Ammon's horn (tissue), 1 donor: ENCODE data around the gene PPP1R37.

ENCODE experiments used
- DNase-seq: peaks from one replicate; pipeline ENCODE4 v3.0.0-alpha.2; 2016; ENCODE audit warnings: low spot score

PPP1R37 gene

DNA sequence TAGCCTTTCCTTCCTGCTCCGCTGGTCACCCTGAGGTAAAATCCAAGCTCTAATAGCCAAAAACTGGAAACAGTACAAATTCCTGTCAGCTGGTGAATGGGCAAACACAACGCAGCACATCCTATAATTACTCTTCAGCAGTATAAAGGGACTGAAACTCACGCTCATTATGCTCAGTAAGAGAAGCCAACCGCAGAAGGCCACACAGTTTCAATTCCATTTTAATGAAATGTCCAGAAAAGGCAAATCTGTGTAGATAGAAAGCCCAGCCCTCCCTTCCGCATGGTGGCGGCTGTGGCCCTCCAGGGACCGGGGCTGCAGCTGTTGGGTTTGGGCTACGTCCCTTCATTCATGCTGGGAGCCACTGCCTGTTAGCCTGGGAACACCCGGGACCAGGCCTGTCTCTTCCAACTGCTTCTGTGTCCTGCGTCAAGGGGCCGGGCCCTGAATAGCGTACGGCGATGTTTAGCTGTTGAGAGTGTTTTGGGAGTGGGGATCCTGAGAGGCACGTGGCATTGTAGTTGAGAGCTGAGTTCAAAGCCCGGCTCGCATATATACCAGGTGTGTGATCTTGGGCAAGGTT is 44.3 kb downstream of the PPP1R37 start:
- DNase-seq = peak; percentile 50

DNA sequence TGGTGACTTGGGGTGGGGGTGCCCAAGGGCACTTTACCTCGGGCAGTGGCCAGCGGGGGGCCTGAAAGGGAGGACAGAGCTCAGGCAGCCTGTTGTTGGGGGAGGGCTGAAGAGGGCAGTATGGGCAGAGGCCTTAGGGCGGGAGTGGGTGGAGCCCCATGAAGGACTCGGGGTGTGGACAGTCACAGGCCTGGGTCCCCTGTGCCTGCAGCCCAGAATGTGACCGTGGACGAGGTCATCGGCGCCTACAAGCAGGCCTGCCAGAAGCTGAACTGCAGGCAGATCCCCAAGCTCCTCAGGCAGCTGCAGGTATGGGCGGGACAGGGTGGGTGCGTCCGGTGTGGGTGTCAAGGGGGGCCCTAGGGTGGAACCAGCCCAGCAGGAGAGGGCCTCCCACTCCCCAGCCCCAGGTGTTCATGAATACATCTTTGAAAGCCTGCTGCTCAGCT is 45.3 kb downstream of the PPP1R37 start:
- DNase-seq = no peak

DNA sequence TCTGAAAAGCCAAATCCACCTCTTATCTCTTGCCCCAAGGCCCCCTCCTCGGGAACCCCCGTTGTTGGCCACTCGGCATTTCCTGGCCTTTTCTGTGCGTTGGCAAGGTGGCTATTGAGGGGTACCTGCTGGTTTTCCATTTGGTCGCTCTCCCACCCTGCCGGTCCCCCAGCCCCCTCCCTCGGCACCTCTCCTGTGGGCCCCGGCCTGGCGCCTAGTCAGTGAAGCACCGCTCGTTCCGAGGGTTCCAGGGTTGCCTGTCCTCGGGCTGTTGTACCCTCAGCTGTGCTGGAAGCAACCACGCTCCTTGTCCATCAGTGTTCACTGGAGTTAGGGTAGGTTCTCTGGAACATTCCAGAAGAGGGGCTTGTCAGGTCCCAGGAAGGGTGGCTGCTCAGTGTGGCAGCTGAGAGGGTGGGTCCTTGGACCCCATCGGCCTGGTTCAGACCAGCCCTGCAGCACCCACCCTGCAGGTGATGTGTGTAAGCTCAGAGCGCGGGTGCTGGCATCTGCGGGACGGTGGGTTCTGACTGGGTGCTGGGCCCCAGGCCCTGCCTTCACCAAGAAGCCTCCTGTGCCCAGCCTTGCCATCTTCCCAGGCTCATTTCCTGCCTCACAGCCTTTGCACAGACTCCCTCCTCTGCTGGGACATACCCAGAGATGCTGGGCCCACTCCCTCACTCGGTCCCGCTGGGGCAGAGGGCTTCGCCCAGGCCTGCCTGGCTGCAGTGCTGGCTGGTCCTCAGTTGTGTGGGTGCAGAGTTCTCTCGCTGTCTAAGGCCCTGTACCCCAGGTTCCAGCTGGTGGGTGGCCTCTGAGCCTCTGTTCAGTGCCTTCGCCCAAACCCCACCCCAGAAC is 46.5 kb downstream of the PPP1R37 start:
- DNase-seq = no peak

DNA sequence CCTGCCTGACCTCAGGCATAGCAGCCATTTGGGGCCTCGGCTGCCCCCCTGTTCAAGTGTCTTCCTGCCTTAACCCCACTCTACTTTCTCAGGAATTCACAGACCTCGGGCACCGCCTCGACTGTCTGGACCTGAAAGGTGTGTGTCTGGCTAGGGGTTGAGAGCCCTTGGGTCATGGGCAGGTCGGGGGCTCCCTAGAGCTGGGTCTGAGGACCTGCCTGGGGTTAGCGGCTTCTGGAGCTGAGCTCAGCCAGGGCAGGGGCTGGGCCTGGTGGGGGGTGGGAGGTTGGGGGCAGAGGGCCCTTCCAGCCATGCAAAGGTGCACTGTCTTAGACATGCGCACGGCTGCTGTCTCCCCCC is 47.1 kb downstream of the PPP1R37 start:
- DNase-seq = no peak

DNA sequence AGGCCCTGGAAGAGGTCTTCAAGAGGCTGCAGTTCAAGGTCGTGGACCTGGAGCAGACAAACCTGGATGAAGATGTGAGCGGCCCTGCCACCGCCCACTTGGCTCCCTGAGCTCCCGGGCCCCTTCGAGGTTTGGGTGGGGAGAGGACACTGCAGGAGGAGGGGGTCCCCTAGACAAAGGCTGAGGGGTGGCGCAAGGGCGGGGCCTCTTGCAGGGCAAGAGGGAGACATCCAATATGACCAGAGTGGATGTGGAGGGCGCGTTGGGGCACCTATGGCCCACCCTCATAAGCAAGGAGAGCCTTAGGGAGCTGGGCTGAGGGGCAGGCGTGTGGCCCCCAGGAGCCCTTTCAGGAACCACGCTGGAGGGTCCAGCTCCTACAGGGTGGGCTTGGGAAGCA is 47.6 kb downstream of the PPP1R37 start:
- no peak for DNase-seq

DNA sequence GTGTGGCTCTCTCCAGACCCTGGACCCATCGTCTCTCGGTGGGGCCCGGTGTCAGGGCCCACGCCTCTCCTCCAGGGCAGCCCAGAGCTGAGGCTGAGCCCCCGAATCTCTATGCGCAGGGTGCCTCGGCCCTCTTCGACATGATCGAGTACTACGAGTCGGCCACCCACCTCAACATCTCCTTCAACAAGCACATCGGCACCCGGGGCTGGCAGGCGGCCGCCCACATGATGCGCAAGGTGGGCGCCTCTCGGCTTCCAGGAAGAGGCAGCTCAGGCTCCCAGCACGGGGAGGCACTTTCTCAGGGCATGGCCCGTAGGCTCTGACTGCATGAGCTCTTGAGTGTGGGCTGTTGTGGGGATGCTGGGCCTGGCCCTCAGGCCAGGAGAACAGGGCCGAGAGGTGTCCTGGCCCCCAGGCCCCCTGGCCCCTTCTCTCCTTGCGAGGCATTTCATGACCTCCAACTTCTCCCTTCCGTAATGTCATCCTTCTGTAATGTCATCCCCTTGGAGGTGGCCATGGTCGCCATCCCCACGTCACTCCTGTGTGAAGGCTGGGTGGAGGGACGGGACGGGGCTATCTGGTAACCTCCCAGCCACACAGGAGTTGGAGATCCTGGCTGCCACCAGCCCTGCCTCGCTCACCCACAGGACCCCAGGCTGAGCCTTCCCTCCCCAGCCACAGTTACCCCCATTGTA is 48.4 kb downstream of the PPP1R37 start:
- no peak for DNase-seq

DNA sequence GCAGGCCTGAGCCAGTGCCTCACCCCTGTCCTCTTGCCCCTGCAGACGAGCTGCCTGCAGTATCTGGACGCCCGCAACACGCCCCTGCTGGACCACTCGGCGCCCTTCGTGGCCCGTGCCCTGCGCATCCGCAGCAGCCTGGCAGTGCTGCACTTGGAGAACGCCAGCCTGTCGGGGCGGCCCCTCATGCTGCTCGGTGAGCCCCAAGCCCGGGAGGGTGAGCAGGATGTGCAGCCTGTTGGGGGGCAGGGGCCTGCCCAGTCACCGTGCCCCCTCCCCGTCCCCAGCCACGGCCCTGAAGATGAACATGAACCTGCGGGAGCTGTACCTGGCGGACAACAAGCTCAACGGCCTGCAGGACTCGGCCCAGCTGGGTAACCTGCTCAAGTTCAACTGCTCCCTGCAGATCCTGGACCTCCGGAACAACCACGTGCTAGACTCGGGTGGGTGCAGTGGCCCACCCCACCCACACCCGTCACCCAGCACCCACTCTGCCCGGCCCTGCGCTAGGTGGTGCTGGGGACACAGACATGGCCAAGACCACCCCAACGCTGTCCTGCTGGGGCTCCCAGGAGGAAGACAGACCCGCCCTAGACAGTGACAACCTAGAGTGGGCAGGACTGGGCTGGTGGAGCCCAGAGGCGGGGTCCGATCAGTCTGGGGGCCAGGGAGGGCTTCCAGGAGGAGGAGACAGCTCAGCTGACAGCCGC is 49.2 kb downstream of the PPP1R37 start:
- DNase-seq = no peak

DNA sequence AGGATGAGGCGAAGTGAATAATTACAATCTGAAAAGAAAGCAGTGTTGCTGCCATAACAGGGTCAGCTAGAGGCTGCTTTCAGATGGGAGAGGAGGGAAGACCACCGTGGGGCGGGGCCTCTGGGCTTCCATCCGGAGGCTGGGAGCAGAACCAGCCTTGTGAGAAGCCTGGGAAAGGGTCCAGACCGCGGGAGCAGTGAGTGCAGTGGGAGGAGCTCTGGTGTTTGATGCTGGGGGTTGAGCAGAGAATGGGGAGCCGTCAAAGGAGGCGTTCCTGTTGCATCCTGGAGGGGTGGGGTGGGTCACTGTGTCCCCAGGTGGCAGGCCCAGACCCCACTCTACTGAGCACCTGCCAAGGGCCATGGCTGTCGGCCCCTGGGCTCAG is 49.7 kb downstream of the PPP1R37 start:
- DNase-seq = no peak

DNA sequence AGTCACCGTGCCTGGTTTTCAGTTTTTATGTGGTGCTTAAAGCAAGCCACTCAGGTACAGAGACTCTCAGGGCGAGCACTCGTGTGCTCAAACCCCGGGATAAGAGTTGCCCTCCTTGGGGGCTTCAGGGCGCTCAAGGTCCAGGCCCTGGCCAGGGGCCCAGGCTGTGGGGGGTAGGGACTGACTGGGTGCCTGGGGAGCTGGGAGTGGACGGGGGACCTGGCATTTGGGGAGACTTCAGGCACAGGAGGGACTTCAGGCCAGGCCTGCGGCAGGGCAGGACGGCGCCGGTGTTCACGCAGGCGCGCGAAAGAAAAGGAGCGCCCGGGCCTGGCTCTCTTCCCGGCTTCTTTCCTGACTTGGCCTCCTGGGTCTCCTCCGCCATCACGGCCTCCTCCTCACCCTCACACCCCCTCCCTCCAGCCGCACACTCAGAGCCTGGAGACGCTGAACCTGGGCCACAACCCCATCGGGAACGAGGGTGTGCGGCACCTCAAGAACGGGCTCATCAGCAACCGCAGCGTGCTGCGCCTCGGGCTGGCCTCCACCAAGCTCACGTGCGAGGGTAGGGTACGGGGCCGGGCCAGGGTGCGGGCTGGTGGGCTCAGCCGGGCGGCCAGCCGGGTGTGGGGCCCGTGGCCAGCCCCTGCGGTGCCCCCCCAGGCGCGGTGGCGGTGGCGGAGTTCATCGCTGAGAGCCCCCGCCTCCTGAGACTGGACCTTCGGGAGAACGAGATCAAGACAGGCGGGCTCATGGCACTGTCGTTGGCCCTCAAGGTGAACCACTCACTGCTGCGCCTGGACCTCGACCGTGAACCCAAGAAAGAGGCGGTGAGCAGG is 51.7 kb downstream of the PPP1R37 start:
- DNase-seq = no peak

DNA sequence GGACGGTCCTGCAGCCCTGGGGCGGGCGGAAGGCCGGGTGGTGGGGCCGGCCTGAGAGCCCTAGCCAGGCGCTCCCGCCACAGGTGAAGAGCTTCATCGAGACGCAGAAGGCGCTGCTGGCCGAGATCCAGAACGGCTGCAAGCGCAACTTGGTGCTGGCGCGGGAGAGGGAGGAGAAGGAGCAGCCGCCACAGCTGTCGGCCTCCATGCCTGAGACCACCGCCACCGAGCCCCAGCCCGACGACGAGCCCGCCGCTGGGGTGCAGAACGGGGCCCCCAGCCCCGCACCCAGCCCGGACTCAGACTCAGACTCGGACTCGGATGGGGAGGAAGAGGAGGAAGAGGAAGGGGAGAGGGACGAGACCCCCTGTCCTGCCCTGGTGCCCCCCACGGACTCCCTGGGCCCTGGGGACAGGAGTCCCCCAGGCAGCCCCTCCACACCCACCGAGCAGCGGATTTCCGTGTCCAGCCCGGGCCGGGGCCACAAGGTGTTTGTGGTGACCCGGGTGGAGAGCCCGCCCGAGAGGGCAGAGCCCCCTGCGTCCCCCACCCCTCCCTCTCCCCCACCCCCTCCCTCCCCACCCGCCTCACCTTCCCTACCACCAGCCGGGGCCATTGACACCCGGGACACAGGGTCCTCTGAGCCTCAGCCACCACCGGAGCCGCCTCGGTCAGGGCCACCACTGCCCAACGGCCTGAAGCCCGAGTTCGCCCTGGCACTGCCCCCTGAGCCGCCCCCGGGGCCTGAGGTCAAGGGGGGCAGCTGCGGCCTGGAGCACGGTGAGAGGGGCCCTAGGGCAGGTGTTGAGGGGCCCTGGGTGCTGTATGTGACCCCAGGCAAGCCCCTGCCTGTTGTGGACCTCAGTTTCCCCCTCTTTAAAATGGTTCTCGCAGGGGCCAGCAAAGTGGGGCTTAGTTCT is 52.6 kb downstream of the PPP1R37 start:
- no peak for DNase-seq

DNA sequence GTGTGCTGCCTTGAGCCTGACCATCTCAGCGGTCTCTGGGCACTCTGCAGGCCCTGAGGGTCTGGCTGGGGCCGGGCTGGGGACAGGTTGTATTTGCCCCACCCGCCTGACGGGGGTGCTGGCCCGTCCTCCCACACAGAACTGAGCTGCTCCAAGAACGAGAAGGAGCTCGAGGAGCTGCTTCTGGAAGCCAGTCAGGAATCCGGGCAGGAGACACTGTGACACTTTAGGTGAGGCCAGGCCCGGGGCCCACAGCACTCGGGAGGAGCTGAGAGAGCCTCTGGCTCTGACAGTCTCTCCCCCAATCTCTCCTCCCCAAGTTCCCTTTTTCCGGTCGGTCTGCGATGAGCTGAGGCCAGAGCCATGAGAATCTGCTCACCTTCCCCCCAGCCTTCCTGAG is 53.3 kb downstream of the PPP1R37 start:
- no peak for DNase-seq

DNA sequence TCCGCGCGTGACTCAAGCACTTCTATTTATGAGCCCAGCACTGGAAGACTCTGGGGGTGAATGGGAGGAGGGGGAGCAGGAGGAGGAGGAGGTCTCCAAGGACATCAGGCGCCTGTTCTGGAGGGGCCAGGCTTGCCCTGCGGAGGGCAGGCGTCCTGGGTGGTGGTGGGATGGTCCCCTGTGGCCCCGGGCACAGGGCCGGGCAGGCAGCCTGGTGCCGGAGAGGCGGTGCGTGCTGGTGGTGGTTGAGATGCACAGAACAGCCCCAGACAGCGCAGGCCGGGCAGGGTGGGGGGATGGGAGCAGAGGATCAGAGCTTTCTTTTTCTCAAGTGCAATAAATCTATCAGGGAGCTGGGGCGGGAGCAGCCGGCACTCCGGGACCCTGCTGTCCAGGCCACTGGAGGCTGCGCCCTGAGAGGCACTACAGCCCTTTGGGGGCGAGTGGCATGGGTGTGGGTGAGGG is 53.8 kb downstream of the PPP1R37 start:
- DNase-seq = no peak

DNA sequence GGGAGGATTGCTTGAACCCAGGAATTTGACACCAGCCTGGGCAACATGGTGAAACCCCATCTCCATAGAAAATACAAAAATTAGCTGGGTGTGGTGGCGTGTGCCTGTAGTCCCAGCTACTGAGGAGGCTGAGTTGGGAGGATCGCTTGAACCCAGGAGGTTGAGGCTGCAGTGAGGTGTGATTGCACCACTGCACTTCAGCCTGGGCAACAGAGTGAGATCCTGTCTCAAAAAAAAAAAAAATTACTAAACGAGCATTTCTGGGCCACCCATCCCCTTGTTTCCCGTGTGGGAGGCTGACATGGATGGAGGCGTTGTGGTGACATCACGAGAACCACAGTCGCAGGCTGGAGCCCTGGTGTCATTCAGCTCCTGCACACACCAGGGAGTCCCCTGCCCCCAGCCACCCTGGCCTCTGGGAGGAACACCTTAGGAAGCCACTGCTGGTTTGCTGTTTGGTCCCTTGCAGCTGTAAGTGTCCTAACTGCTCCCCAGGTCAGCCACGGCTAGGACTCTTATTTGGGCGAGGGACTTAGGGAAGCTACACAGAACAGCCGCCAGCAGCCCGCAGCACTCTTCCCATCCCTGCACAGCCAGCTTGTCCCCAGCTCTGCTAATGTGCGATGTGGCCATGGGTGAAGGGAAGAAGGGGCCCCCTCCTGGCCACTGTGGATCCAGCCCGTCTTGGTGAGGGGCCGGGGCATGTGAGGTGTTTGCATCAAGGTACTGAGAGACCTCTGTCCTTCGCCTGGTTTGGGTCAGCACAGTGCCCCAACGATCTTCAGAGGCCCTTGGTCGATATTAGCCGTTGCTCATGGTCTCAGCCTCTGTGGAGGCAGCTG is 55.1 kb downstream of the PPP1R37 start:
- no peak for DNase-seq

DNA sequence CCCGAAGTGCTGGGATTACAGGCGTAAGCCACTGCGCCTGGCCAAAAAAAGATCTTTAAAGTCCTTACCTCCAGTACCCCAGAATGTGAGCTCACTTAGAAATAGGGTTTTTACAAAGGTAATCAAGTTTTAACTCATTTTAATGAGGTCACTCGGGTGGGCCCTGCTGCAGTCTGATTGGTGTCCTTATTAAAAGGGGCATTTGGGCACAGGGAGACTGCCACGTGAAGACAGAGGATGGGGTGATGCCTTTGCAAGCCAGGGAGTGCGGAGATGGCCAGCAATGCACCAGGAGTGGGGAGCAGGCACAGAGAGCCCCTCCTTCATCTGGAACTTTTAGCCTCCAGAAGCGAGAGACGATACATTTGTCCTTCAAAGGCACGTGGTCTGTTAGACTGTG is 56.1 kb downstream of the PPP1R37 start:
- no peak for DNase-seq

DNA sequence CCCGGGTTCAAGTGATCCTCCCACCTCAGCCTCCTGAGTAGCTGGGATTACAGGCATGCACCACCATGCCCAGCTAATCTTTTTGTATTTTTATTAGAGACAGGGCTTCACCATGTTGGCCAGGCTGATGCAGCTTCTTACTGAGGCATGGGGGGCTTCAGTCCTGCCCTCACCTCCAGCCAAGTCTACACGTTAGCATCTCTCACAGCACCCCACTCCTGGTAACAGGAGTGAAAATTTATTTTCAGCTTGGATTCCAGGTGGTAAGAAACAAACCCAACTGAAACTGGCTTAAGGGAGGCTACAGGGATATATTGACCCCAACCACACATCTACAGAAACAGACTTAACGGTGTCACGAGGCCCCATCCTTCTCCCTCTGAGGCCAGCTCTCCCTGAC is 57.2 kb downstream of the PPP1R37 start:
- DNase-seq = no peak

DNA sequence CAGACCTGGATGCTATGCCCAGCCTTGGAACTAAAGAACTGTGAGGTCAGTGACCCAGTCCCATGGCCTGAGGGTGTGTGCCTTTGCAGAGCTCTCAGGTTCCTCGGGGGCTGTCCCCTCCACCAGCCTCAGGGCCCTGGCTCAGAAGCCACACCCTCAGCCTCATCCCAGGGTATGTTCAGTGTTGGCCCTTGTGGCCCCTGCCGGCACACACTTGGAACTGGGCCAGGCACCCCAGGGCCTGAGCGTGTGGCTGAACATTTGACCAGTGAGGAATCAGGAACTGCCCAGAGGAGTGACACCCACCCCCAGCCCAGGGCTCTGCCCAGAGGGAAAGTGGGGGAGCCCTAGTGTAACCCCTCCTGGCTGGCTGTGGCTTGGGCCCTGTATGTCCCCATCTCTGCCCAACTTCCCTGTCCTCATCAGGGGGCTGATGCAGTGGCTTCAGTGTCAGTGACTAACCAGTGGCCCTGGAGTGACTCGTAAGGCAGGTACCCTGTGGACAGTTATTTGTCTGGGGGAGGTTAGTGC is 57.8 kb downstream of the PPP1R37 start:
- no peak for DNase-seq

DNA sequence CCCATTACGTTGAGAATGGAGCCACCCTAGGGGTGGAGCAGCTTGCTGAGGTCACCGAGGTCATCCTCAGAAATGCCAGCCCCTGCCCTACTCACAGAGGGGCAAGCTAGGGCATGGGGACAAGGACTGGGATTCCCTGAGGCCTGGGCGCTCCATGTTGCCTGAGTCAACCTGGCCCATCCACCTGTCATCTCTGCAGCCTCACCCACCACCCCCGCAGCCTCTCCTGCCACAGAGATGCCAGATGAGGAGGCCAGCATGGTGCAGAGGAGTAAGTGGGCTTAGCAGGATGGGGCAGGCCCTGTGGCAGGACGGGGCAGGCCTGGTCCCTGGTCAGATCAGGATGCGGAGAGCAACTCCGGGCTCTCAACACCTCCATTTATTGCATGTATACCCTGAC is 58.3 kb downstream of the PPP1R37 start:
- no peak for DNase-seq

DNA sequence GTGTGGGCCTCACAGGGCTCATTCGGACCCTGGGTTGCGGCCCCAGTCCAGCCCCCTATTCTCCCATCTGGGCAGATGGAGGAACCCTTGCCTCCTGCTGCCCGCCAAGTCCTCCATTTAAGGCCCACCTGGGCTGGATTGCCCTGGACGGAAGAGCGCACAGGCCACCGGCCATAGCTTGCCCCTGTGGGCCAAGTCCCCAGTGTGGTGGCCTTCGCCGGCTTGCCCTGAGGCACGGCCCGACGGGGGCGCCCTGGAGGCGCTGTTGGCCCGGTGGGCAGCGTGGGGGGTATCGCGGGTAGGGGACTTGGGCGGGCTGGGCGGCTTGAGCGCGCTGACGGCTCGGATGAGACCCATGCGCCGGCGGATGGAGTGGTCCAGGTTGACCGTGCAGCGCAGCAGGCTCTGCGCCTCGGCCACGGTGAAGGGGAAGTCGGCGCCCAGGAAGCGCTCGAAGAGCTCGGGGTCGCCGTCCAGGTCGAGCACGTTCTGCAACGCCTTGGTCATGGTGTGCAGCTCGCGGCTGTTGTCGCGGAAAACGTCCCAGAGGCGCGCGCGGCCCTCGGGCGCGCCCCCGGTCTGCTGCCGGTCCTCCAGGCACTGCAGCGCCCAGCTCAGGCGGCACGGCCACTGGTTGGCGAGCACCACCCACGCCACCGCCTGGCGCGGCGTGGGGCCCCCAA is 59.0 kb downstream of the PPP1R37 start:
- no peak for DNase-seq
